ENCODE results near the gene LRMDA.
"Not testable (repeated sequence)": the region's sequence is repeated elsewhere in the genome, so short reads cannot be mapped to it uniquely, and the experiment has no call there.

The LRMDA gene

DNA sequence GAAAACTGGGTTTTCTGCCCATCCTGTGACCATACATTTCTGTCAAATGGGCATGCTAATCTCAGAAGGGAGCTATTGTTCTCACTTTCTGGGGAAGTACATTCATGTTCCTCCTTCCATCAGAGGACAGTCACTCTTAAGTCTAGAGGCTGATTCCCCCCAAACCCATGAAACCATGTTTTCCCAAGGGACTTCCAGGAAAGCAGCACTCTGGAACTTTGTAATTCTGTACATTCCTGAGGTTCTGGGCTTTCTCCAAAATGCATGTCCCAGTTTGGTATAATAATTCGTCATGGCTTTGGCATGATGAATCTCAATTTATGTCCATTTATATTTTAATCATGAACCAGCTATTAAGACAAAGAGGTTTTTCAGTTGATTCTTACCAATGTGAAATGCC, 688.1 kb downstream of the LRMDA start:
- no peak for DNase-seq (ENCODE audit: low read depth in 2 of 2)

DNA sequence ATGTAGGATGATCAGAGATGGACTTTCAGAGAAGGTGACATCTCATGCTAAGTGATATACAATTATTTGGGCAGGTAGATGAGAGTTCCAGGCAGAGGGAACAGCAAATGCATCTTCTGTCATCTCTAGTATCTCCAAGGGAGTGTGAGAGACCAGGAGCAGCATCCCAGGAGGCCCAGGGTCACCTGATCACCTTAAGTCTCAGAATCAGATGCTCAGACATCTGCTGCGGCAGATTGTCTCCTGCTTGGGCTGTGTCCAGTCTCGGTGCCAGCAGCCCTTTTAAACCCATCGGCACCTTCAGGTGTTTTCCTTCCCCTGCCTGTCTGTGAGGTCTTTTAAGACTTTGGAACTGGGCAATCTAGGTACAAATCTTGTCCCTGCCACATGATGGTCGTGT, 690.6 kb downstream of the LRMDA start:
- DNase-seq (ENCODE audit: low read depth in 2 of 2): no peak

DNA sequence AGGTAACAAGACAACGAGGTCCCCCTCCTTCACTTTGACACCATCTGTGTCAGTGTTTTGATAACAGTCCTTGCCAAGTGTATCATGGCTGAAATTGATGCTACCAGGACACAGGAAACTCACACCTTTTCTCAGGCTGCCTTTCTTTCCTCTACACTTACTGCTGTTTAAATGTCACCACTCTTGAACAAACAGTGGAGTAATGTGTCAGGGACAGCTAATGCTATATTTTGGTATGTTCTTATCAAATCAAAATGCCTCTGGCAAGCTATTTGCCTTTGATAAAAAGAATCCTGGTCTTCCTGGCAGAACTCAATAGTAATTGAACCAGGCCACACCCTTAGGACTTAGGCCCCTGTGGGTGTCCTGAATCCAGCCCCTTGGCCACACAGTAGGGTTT, 692.9 kb downstream of the LRMDA start:
- no peak for DNase-seq (ENCODE audit: low read depth in 2 of 2)

DNA sequence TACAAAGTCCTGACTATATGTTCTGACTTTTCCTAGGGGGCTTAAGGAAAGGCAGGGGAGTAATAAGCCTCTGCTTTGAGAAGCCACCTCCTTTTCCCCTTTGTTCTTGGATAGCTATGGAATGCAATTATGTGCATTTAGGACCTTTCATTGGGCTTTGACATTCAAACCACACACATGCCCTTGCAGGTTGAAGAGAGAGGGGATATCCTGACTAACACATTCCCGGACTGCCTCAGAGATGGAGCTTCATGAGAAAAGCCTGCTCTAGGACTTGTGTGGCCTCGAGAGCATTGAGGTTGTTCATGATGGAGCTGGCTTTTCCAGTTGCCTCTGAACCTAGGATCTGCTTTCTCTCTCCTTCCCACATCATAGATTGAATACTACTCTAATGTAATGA, 694.5 kb downstream of the LRMDA start:
- no peak for DNase-seq (ENCODE audit: low read depth in 2 of 2)

DNA sequence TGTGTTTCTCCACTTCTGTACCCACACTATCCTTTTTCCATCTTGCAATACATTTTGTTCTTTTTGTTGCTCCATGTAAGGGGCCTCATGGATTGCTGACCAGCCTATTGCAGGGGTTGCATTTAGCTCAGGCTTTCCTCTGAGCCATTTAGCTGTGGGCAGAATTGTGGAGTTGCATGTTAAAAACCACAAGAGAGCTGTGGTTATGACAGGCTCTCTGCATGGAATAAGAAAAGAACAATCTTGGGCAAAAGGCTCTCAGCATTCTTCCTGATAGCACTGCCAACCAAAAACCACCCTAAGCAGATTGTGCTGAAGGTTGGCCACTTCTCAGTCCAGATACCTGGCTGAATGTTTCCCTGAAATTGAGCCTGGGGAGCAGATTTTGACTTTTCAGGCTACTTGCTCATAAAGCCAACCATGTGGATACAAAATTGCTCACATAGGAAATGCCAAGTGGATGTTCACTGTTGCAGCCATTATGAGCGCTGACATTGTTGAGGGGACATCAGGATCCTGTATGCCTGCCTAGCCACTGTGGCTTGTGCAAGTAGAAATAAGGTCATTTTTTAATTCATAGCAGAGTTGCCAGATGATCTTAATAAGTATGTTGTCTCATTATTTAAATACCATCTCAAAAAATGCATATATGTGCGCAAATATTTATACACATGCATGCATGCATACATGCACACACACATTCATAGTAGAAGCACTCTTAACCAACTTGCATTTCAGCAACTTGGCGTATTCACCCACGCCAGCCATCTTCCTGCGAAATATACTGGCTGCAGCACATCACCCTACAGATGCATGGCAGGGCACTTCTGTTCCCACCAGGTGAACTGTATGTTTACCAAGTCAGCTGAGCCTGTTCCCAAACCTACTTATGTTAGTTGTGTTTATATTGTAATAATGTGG, 695.4 kb downstream of the LRMDA start:
- DNase-seq (ENCODE audit: low read depth in 2 of 2): no peak

DNA sequence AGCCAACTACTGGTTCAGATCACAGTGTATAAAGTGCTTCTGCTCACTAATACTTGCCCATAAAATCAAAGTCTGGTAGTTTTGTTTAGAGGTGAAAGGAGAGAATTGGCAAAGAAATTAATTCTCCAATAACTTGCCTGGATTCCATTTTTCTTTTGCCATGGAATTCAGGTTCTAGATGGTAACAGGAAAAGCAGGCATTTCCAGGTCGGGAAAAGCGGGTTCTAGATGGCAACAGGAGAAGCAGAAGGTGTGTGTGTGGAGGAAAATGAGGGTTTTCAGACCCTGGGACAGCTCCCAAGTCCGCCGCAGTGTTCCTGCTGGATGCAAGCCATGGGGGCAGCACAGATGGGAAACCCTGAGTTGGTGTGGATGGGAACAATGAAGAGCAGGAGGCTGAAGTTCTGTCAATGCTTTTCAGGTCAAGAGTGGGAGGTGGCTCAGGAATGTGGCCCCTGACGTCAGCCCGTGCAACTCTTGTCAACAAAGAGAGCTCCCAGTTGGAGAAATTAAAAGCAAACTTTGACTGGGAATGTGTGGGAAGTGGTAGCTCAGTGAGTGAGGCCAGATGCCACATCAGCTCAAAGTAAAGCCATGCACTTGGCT, 696.7 kb downstream of the LRMDA start:
- no peak for DNase-seq (ENCODE audit: low read depth in 2 of 2)

DNA sequence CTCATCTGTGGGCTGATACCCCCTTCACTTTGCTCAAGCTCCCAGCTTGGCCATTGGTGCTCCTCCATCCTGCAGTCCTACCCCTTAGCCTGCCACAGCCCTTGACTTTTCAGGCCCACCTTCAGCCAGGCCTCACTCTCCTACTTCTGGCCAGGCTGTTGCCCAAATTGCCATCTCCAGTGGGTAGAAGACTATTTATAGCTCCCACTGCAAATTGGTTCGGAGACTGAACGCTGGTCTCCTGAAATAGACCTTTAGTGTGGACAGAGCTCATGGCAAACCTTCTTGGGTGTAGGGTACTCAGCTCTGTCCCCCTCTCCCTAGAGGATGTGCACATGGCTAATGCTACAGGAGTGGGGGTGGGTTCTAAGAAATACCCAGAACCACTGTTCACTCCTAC, 697.8 kb downstream of the LRMDA start:
- DNase-seq (ENCODE audit: low read depth in 2 of 2): no peak

DNA sequence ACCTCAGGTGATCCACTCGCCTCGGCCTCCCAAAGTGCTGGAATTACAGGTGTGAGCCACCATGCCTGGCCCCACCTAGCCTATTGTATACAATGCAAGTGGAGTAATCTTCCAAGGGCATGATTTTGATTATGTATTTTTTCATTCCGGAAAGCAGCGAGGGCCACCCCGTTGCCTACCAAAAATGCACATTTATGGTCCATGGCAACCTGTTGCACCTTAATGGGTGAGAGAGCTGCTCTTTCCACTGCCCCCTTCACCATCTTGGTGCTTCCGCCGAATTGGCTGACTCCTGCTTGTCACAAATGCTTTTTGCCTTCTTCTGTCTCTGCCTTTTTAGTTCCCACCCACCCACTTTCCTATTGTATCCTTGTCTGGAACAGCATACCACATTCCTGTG, 699.5 kb downstream of the LRMDA start:
- no peak for DNase-seq (ENCODE audit: low read depth in 2 of 2)

DNA sequence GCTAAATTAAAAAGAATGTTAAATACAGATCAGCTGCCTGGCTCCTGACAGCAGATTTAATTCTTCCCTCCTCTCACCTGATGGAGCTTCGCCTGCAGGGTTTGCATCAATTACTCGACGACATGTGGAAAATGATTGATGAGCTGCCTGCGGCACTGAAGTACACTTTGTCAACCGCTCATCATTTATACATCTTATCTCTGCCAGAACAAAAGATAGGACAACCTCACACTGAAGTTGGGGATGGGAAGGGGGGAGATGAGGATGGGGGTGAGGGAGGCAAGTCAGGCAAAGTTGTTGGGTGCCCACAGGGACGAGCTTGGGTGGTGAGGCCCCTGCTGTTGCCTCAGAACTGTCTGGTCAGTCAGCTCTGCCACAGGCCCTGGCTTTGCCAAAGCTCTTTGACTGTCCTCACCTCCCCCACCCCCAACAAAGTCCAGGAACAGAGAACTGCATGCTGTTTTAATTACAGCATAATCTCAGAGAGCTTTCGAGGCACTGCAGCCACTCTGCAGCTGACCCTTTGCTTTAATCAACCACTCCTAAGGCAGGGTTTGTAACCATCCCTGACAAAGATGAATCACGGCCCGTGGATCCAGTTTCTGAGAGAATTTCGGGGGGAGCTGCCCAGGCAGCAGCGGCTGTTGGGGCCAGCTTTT, 702.3 kb downstream of the LRMDA start:
- DNase-seq (ENCODE audit: low read depth in 2 of 2): no peak

DNA sequence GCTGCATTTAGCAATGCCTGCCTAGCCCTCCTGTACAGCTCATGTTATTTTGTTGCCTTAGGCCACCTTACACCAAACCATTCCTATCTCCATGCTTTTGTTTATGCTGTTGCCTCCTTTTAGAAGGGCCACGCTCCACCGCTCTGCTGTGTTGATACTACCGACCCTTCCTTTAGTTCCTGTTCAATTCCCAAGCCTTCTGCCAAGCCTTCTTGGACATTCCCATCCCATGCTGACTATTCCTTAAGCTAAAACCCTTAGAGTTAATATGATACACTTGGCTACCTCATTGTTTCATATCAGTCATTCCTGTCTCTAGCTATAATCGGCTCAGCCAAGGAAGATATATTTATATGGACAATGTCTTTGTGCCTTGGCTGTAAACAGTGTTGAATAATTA, 705.5 kb downstream of the LRMDA start:
- no peak for DNase-seq (ENCODE audit: low read depth in 2 of 2)

DNA sequence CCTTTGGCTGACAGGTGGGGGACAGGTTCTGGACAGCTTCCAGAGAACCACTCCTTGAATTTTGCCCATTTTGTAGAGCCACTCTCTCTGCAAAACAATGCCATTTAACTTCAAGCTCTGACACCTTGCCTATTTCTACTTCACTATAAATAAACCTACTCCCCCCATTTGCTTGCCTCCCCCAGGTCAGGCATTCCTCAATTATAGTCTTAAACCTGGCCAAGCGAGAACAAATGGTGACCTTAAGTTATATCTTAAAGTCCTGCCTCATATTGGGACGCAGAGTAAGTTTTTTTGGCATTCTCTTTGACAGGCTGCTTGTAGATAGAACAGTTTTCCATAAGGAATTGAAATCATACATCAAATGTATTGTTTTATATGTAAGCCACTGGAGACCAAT, 706.9 kb downstream of the LRMDA start:
- DNase-seq (ENCODE audit: low read depth in 2 of 2): no peak

DNA sequence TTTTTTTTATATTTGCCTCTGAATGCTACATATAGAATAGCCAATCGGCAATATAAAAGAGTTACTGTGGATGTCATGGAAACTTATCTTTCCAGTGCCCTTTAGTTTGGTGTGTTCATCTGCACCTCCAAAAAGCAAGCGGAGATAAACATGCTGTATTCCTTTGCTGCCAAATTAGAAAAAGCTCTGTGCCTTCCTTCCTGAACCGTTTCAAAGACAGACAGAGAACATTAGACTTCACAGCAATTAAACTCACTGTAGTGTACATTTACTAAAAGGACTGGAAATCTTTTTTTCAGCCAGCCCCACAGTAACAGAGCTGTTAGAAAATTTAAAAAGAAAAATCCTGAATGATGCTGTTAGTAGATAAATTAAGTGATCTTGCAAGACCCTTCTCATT, 707.5 kb downstream of the LRMDA start:
- DNase-seq (ENCODE audit: low read depth in 2 of 2): no peak

DNA sequence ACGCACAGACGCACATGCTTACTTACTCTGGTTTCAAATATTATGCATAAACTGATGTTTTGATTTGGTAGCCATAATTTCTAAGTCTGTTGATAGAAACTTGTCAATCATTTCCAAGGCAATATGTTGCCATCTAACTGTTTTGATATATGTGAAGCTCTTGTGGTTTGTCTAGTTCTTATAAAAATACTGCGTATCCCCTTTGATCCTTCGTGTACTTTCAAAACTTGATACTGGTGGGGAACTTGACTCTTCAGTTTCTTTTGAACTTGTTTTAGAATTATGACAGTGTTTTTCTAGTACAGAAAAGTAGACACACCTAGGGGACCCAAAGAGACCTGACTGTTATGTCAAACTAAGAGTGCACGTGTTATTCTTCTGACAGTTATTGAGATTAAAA, 708.0 kb downstream of the LRMDA start:
- DNase-seq (ENCODE audit: low read depth in 2 of 2): no peak

DNA sequence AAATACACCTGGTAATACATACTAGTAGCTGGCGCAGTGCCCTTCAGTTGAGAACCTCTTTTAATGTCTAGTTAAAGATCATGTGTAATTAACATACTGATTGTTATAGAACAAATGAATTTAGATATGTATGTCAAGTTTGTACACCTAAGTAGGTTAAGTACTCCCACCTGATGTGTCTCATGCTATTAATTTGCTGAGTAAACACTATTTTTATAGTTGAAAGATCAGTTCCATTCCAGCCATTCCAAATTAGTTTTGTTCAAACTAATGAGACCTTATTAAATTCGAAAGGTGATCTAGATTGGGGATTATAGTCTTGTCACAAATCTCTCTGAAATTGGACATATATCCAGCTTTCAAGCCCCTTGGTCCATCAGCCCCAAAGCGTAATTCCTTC, 710.0 kb downstream of the LRMDA start:
- no peak for DNase-seq (ENCODE audit: low read depth in 2 of 2)

DNA sequence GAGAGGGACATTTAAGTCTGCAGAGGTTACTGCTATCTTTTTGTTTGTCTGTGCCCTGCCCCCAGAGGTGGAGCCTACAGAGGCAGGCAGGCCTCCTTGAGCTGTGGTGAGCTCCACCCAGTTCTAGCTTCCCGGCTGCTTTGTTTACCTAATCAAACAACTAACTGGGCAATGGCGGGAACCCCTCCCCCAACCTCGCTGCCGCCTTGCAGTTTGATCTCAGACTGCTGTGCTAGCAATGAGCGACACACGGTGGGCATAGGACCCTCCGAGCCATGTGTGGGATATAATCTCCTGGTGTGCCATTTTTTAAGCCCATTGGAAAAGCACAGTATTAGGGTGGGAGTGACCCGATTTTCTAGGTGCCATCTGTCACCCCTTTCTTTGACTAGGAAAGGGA, 716.8 kb downstream of the LRMDA start:
- not testable (repeated sequence) for DNase-seq (ENCODE audit: low read depth in 2 of 2)

DNA sequence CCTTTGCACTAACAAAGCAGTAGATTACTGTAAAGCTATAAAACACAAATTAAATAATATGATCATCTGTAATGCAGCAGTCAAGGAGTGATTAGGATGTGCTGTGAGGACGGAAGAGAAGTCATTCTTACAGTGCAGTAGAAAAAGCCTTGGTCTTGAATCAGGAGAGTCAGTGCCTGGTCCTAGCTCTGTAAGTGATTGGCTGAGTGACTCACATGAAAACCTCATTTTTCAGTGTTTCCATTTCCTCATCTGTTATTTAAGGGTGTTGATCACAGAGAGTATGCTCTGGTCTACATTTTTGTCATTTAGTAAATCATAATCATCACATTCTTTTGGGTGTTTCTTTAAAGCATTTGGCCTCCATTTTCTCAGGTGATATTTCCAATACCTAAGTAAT, 717.8 kb downstream of the LRMDA start:
- no peak for DNase-seq (ENCODE audit: low read depth in 2 of 2)

DNA sequence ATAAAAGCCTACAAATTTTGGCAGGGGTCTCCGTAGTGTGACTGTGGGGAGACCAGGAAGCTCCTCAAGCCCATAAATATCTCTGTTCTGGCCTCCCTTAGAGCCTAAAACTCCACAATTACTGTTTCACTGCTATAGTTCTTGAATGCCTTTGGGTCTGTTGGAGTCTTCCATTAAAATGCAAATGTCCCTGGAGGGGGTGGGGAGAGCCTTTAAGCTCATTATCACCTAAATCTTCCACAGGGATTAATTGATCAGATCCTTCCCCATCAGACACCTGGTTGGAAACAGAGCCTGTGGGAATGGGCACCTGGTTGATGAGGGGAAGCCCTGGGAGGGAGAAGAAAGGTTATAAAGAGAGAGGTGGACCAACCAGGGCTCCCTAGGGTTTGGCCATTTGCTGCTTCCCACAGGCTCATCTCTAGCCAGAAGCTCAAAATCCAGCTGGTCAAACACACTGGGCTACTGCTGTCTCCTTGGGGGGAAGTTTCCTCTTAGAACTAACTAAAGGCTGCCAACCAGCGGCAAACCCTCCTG, 718.2 kb downstream of the LRMDA start:
- DNase-seq (ENCODE audit: low read depth in 2 of 2): no peak

DNA sequence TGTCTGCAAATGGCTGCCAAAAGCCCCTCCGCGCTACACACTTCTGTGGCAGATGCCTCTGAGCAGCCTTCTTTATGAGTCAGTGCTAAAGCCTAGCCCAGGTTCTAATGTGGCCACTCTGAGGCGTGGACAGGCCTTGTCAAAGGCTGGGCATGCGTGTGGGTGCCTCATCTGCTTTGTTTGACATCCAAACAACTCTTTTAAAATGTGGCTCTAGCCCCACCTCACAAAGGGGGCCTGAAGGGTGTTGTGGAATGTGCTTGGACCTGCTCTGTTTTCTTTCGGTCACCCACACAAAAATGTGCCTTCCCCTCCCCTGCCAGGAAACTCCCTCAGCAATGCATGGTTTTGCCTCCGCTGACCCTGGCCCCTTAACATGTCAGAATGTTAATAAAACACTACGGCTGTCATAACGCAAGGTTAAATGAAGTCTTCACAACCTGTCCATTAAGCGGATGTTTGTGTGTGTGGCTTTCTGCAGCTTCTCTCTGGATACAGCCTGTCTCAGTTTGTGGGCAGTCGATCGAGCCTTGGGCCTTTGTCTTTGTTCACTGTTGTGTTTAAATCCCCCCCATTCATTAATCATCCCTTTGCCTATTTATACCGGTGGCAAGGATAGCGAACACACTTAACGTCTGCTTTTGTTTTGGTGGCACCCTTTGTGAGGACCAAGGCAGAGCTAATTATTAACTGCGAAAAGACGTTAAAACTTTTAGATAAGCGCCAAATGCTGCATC, 718.9 kb downstream of the LRMDA start:
- DNase-seq (ENCODE audit: low read depth in 2 of 2): no peak

DNA sequence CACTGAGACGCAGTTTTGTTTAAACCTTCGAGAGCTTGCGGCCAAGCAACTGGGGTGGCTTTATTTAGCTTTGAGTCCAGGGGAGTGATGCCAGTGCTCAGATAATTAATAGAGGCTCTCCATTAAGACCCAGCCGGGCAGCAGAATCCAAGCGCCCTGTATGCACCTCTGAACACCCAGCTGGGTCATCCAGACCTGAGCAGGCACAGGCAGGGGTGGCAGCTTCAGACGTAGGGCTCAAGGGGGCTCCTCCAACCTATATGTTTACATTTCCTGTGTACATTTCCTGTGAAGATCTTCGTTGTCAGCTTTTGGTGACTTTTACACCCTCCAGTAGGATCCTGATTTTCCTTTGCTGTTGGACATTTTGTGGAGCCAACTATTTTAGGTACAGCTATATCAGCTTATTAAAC, 719.5 kb downstream of the LRMDA start:
- DNase-seq (ENCODE audit: low read depth in 2 of 2): no peak

DNA sequence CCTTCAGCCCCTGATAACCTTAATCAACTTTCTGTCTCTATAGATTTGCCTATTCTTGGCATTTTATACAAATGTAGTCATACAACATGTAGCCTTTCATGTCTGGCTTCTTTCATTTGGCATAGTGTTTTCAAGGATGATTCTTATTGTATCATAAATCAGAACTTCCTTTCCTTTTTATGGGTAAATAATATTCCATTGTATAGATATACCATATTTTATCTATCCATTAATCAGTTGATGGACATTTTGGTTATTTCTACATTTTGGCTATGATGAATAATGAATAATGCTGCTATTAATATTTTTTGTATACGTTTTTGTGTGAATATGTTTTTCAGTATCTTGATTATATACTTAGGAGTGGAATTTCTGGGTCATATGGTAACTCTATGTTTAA, 720.8 kb downstream of the LRMDA start:
- DNase-seq (ENCODE audit: low read depth in 2 of 2): no peak

DNA sequence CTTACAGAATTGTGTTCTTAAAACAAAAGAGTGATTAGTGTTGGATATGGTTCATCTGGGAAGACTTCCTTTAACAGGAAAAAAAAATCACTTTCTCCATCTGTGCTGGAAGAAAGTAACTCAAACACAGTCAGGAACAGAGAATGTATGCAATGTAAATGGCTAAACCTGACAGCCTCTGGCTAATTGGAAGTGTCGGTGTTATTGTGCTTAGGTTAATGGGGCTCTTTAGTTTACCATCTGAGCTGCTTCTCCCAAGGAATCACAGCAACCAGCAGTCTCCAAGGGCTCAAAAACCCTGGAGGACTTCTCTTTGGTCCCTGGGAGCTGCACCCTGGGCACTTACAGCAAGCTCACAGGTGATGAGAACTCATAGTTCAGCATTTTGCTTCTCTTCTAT, 724.5 kb downstream of the LRMDA start:
- no peak for DNase-seq (ENCODE audit: low read depth in 2 of 2)
